Kidney epithelial cell (primary cell): ENCODE results near the gene STAT5A. TPM values are rescaled to one million over a fixed set of nuclear protein-coding genes. Genes with fewer than 3 reads are reported as not detected.
"Not testable (repeated sequence)": the region's sequence is repeated elsewhere in the genome, so short reads cannot be mapped to it uniquely, and the experiment has no call there.

Experiments used
- DNase-seq: peaks from one replicate; pipeline ENCODE4 v3.0.0-alpha.2; 2010; ENCODE audit warnings: low read depth
- H3K27me3 ChIP-seq: 2 replicates; pipeline ENCODE4 v1.6.0; 2011; ENCODE audit warnings: low read length; ENCODE audit not compliant: control insufficient read depth, insufficient read depth
- H3K36me3 ChIP-seq: 2 replicates; pipeline ENCODE4 v1.5.1; 2011; ENCODE audit warnings: low read length; ENCODE audit not compliant: control insufficient read depth, insufficient read depth
- H3K4me3 ChIP-seq: 2 replicates; pipeline ENCODE4 v1.5.1; 2011; ENCODE audit warnings: low read depth, mild to moderate bottlenecking, control low read depth, low read length
- total RNA-seq: library from RNA; depleted of rRNA; stranded (reverse); fragments of >200 nt; gene quantifications from 2 replicates; pipeline ENCODE4 v1.2.3, GENCODE V29; 2015
- TF ChIP-seq, protein P1 (sequence below): IDR thresholded peaks from 2 replicates; pipeline ENCODE4 v1.5.1; 2011; ENCODE audit warnings: mild to moderate bottlenecking, moderate library complexity, low read length, control low read depth, inconsistent platforms; ENCODE audit not compliant: insufficient read depth, poor library complexity, severe bottlenecking

STAT5A gene
- total RNA-seq, 1 donor from 2014 or later = 11.4 TPM

DNA sequence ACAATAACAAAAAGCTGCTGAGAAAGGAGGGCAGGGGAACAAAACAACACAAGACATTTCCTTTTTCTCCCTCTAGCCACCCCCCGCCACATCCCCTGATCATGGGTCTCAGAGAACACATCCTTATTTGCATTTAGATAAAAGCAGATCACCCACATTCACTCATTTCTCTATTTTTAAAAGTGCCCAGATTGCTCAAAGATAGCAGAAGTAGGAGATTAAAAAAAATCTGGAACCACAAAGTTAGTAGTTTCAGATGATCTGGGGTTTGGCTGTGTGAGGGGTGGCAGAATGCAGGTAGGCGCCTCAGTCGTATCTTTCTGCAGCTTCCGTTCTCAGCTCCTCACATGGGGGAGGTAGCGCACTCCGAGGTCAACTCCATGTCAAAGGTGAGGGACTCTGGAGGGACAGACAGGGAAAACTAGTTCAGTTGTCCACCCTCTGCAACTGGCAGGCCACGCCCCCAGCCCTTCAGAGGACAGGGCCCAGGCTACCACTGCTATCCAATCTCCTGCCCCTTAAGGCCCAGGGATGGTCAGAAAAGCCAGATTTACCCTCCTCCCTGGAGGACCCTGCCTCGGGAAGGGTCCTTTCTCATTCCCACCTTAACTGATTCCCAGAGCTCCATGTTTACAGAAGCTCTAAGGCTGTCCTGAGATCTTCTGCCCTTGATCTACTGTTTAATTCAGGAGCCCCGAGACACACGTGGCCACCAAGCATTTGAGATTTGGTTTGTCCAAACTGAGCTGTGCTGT, 27.3 kb downstream of the STAT5A start:
- Histone ChIP-seq H3K27me3 (no peaks in the 10 kb centered on the region), H3K4me3 (no peak overlapping the region), H3K36me3 (peaks cover 1% of the 10 kb centered on the region)
- no peak for DNase-seq
- TF ChIP-seq, protein P1, sequence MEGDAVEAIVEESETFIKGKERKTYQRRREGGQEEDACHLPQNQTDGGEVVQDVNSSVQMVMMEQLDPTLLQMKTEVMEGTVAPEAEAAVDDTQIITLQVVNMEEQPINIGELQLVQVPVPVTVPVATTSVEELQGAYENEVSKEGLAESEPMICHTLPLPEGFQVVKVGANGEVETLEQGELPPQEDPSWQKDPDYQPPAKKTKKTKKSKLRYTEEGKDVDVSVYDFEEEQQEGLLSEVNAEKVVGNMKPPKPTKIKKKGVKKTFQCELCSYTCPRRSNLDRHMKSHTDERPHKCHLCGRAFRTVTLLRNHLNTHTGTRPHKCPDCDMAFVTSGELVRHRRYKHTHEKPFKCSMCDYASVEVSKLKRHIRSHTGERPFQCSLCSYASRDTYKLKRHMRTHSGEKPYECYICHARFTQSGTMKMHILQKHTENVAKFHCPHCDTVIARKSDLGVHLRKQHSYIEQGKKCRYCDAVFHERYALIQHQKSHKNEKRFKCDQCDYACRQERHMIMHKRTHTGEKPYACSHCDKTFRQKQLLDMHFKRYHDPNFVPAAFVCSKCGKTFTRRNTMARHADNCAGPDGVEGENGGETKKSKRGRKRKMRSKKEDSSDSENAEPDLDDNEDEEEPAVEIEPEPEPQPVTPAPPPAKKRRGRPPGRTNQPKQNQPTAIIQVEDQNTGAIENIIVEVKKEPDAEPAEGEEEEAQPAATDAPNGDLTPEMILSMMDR = no peak

DNA sequence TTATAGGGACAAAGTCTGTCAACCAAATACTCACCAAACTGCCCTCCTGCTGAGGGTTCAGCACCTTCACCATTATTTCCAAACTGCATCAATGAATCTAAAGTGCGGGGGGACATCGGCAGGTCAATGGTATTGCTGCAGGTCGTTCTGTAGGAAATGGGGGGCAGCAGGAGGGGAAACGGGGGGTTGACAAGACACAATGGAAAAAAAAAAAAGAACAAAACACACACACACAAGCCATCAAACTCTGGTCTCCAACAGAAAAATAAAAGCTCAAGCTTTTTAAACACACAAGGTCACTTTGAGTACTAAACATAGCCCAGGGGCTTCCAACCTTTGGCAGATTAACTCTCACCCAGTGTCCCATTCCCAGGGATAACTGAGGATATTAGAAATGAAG, 28.5 kb downstream of the STAT5A start:
- no peak for DNase-seq
- H3K36me3 ChIP-seq = peaks cover 1% of the 10 kb centered on the region
- no peaks in the 10 kb centered on the region for H3K27me3 ChIP-seq
- TF ChIP-seq, protein P1 = no peak
- H3K4me3 ChIP-seq = no peak overlapping the region

DNA sequence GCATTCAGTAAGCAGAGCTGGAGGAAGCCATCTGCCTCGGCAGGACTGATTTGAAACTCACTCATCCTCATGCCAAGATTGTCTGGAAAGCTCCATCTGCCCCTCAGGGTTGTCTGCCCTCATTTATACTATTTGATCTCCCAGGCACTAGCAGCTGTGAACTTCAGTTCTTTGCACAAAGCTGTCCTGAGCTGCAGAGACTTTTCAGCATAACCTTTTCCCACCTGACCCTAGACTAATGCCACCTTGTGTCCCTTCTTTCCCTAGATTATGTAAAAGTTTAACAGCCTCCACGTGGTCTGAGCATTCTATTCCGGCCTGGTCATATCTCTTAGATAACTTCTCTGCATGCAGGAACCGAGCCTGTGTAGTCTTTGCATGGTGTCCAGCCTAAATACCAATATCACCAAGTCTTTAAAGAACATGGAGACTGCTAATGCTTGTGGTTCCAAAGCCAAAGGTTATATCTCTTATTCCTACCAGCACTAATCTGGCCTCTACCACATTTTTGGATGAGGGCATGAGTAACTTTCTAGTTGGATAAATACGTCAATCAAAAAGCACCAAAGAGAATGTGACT, 29.1 kb downstream of the STAT5A start:
- no peak for DNase-seq
- peaks cover 1% of the 10 kb centered on the region for H3K36me3 ChIP-seq
- no peak overlapping the region for H3K4me3 ChIP-seq
- TF ChIP-seq, protein P1 = no peak
- no peaks in the 10 kb centered on the region for H3K27me3 ChIP-seq

DNA sequence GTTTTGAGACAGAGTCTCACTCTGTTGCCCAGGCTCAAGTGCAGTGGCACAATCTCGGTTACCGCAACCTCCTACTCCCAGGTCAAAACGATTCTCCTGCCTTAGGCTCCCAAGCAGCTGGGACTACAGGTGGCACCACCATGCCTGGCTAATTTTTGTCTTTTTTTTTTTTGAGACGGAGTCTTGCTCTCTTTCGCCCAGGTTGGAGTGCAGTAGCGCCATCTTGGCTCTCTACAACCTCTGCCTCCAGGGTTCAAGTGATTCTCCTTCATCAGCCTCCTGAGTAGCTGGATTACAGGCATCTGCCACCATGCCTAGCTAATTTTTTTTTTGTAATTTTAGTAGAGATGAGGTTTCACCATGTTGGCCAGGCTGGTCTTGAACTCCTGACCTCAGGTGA, 29.7 kb downstream of the STAT5A start:
- not testable (repeated sequence) for H3K4me3 ChIP-seq, H3K27me3 ChIP-seq, H3K36me3 ChIP-seq, DNase-seq

DNA sequence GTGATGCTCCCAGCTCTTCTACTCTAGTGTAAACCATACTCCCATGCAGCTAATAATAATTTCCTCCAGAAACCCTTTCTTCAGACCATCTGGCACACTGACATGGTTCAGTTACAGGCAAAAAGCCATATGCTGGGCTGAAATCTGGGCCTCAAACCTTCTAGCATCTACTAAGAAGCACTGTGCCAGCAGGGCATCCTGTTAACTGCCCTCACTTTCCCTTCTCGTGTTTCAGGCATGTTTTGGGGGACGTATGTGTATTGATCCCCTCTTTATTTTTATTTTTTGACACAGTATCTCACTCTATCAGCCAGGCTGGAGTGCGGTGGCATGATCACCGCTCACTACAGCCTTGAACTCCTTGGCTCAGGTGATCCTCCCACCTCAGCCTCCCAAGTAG, 33.3 kb downstream of the STAT5A start:
- Histone ChIP-seq H3K4me3 (no peak overlapping the region), H3K27me3 (no peaks in the 10 kb centered on the region), H3K36me3 (peaks cover 2% of the 10 kb centered on the region)
- DNase-seq = no peak
- TF ChIP-seq, protein P1 = no peak

DNA sequence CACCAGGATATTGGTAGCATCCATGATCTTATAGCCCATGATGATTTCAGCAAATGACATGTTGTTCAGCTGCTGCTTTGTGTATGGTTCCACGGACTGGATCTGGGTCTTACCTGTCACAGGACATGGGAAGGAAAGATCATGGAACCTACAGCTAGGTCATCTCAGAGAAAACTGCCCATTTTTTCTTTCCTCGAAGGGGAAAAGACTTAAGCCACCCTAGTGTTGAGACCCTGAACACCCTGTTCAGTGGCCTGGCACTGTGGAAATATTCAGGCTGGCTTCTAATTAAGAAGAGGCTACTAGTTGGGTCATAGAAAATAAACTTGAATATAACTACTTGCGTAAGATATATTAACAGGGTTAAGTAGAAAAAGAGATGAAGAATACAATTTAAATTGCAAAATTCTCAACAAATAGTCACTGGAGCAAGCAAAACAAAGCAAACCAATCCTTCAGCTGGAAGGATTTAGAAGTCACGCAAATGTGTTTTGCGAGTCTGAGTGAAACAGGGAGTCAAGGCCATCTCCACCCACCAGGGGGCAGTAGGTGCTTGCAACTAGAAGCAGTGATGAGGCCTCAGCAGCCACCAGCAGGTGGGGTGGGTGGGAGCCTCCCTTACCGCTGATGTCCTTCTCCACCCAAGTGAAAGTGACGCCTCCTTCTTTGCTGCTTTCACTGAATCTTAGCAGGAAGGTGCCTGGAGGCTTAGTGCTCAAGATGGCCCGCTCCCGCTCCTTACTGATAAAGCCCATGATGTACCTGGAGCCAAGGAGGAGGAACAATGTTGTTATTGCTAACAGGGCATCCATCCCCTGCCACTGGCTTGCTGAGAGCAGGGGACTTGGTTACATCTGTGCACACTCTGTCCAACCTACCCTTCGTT, 34.3 kb downstream of the STAT5A start:
- H3K27me3 ChIP-seq = no peaks in the 10 kb centered on the region
- no peak overlapping the region for H3K4me3 ChIP-seq
- DNase-seq = peak; percentile 65
- H3K36me3 ChIP-seq = peaks cover 2% of the 10 kb centered on the region
- TF ChIP-seq, protein P1 = peak; percentile 99
